Mesenteric fat pad (tissue), 1 donor: ENCODE data around the gene CNTN1. TPM values are rescaled to one million over a fixed set of nuclear protein-coding genes. Genes with fewer than 3 reads are reported as not detected.

Experiments used
- DNase-seq: peaks from one replicate; pipeline ENCODE4 v3.0.0-alpha.2; 2020; ENCODE audit warnings: low spot score
- total RNA-seq: library from RNA; stranded (reverse); fragmentation: NEBNext Ultra II Directional; extraction: Animal tissue kit (Norgen Biotek cat#: 25700); gene quantifications from one replicate; pipeline ENCODE4 v1.2.1, GENCODE V29; 2021
- donor health status: DM: yes; HTN: yes; CAD: no.

The CNTN1 gene
- total RNA-seq, 1 donor from 2014 or later, result 1.5 TPM

GRCh38 chr12:41100572-41100971 is 408.3 kb downstream of the CNTN1 start:
- DNase-seq, result no peak

GRCh38 chr12:41101806-41102205 is 409.6 kb downstream of the CNTN1 start:
- DNase-seq, result no peak

GRCh38 chr12:41103614-41104013 is 411.4 kb downstream of the CNTN1 start:
- no peak for DNase-seq

- no peak for DNase-seq
Measured at GRCh38 chr12:41106315-41106714, 414.1 kb downstream of the CNTN1 start.

- DNase-seq, result no peak
Measured at GRCh38 chr12:41108032-41108431, 415.8 kb downstream of the CNTN1 start.

GRCh38 chr12:41112903-41113302 is 420.7 kb downstream of the CNTN1 start:
- no peak for DNase-seq

GRCh38 chr12:41120211-41120610 is 428.0 kb downstream of the CNTN1 start:
- no peak for DNase-seq

GRCh38 chr12:41121374-41121773 is 429.1 kb downstream of the CNTN1 start:
- no peak for DNase-seq
